Measurements from ENCODE around the gene ELAVL1.

GRCh38 chr19:7982103-7982502 is 23.3 kb downstream of the ELAVL1 start:
- TF ChIP-seq CTCF (conservative IDR thresholded peaks at IDR 0.05; ENCODE audit: low read length) (no peak), EZH2phosphoT487 (IDR thresholded peaks at IDR 0.05; ENCODE audit: borderline replicate concordance, low read depth, low read length) (no peak)
